Breast epithelium (tissue), 3 donors: Measurements from ENCODE around the gene BTBD7.

ENCODE experiments used
- POLR2AphosphoS5 ChIP-seq, 3 donors: sonication (generic); formaldehyde crosslinking; IDR thresholded peaks; one replicate each; pipeline ENCODE4 v1.6.1; 2017; ENCODE audit warnings: antibody characterized with exemption in 3 of 3
- TF ChIP-seq, protein P1 (sequence below), 3 donors: fragments of 450-650 bp; IDR thresholded peaks; one replicate each; pipeline ENCODE4 v1.5.1; 2016 to 2017; ENCODE audit warnings: antibody characterized with exemption in 3 of 3, mild to moderate bottlenecking in 3 of 3, moderate library complexity in 3 of 3

DNA sequence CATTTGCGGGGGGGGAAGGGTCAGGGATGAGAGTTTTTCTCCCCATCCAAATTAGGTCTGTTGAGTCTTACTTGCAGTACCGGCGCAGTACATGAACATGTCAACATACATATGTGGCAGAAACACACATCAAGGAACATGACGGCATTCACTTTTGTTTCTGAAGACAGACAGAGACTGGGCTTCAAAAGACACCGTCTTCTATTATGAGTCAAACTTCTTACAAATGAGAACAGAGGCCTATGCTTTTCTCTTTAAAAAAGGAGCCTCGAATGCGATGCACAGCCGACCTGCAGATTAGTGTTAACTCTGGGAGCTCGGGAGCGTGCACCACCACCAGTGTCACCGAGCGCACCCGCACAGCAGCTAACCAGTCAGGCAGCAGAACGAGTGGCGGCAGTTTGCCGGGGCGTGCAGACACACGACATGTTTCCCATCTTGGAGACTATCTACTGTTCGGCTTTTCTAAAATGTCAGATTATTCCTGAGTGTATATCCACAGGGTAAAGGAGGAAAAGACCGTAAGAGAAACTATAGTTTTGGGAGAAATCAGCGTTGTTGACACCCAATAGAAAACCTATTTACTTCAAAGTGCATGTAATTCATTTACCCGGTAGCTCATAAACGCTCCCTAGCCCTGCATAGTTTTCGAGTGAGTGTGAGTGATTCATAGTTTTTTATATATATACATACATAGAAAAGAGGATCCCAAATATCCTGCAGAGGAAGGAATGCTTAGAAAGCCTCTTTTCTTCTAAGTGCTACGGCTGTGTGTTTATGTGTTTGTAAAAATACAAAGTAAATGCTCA, 92.8 kb downstream of the BTBD7 start:
- TF ChIP-seq, protein P1, sequence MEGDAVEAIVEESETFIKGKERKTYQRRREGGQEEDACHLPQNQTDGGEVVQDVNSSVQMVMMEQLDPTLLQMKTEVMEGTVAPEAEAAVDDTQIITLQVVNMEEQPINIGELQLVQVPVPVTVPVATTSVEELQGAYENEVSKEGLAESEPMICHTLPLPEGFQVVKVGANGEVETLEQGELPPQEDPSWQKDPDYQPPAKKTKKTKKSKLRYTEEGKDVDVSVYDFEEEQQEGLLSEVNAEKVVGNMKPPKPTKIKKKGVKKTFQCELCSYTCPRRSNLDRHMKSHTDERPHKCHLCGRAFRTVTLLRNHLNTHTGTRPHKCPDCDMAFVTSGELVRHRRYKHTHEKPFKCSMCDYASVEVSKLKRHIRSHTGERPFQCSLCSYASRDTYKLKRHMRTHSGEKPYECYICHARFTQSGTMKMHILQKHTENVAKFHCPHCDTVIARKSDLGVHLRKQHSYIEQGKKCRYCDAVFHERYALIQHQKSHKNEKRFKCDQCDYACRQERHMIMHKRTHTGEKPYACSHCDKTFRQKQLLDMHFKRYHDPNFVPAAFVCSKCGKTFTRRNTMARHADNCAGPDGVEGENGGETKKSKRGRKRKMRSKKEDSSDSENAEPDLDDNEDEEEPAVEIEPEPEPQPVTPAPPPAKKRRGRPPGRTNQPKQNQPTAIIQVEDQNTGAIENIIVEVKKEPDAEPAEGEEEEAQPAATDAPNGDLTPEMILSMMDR (IDR thresholded peaks at IDR 0.05) = no peak
- no peak for TF ChIP-seq POLR2AphosphoS5 (IDR thresholded peaks at IDR 0.05)
